SKM-1 treated with dmso at 0.1 percent for 144 hours (cell line): Measurements from ENCODE around the gene THSD4.

Experiments
- DNase-seq: peaks from one replicate; lab custom pipeline; 2025; ENCODE audit not compliant: unreplicated experiment; lab: John Stamatoyannopoulos, UW

Gene THSD4

DNA sequence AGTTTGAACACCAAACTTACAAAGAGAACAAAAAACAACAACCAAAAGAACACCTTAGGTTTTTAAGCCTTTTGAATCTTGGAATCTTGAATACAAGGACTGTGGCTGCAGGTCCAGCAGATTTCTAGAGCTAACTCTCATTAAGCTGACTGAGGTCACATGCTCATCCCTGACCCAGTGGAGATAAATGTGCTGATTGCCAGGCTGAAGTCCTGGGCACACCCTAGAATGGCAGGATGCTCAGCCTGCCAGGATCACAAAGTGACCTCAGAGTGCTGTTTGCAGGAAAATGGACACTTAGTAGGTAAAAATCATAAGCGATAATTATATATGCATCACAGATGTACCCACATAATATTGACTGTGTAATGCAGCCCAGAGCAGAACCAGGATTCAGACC, 449.7 kb downstream of the THSD4 start:
- DNase-seq = no peak

DNA sequence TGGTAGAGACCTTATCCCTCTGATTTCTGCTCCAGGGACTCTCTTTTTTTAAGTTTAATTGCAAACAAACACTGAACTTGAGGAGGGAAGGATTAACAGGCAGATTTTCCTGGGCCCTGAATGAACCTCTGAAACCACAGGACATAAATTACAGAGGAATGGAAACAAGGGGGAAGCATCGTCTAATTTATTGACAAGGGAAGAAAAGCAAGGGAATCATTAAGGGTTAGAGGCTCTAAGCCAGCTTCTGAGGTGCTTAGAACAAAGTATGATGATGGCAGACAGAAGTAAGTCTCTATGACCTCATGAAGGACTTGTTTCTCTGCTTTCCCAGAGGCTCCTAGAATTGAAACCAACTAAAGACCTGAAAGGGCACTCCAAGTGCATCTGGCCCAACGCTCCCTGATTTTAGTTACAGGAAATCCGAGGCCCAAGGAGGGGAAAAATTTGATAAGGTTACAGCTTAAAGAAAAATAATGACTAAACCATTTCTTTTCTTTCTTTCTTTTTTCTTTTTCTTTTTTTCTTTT, 450.4 kb downstream of the THSD4 start:
- DNase-seq = no peak

DNA sequence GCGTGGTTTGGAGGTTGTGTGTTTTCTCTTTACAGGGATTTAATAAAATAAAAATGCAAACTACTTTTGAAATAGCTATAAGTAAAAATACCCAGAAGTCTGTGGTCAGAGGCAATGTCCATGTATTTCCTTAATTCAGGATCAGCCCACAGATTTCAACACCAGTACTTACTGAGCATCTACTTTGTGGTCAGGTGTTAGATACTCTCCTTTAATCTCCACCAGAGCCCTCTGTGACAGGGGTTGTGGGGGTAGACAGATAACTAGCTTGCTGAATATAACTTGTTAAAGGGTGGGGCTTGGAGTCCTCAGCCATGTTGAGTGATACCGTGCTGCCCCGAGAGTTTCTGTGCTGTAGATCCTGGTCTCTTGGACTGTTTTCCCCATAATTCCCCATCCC, 451.0 kb downstream of the THSD4 start:
- DNase-seq = no peak

DNA sequence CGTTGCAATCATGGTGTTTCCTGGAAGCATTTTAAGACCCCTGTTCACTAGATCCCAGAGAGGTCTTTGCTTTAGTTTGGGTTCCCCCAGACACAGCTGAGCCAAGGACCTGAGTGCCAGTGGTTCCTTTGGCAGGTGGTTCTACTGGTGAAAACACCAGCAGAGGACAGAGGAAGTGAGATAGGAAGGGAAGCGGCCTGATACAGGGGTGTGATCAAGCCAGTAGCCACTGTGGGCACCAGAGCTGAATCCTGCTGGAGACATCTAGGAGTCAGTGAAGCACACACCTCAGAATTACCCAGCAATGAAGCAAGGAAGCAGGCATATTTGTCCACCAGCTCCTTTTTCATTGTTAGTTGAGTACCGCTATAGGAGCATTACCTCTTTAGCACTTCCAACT, 451.9 kb downstream of the THSD4 start:
- no peak for DNase-seq

DNA sequence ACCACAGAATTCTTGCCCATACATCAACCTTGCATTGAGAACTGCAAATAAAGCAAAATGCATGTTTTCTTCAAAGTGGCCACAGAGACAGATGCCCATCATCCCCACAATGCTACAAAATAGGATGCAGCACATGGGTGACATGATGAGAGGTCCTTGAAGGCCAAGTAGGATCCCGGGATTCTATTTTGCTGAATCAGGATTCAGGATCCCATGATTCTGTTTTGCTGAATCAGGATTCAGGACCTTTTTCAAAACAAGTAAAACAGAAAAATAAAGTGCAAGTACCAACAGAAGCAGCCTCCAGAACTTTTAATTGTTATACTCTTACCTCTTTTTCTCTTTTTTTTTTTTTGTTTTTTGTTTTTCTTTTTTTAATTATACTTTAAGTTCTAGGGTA, 453.0 kb downstream of the THSD4 start:
- DNase-seq = no peak

DNA sequence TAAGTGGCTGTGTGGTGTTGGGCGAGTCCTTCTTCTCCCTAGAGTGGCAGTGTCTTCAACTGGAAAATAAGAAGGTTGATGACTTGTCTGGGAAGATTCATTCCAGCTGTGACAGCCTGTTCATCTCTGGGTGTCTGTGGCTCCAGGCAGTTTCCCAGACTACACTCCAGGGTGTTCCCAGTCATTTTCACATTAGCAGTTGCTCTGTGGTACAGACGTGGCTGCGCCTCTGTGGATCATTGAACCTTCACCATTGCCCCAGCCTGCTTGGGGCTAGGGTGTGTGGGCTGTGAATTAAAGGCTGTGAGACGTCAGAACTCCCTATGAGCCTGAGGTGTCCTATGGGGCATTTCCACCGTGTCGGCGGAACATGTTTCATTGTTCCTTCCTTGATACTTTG, 455.5 kb downstream of the THSD4 start:
- no peak for DNase-seq

DNA sequence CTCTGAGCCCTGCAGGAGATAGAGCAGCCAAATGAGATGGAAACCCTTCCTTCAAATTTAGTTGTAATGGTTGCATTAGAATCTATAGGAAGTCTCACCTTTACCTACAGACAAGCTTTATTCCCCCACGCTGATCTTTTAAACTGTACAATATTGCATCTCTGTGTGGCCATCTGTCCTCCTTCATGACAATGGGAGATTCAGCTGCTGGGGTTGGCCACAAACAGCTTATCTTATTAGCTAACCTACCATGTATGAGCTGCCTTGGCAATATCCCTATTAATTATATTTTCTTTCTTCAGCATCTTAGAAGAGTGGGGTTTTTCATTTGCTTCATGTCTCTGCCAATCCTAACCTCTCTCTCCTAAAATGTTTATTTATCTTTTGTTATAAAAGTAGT, 456.4 kb downstream of the THSD4 start:
- DNase-seq = no peak

DNA sequence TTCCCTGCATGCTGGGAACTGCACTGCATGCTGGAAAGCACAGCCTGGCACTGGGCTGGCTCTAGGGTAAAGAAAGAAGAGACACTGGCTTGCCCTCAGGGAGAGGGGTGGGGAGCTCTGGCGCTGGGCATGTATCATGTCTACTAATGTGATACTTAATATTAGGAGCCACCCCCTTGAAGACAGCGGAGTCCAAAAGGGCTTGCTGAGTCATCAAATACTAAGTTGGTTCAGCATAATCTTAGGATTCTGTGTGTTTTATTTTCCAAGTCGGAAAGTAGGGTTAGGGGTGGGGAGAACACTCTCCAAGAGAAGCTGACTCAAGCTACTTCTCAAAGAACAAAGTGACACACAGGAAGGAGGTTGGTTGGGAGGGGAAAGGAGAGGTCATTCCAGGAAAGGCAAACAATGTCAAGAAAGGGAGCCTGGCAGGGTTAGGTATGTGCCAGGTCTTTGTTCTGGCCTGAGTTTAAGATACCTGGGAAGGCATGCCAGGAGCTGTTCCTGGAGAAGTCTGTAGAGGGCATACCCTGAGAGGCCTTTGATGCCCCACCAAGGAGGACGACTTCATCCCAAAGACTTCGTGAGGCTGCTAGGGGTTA, 457.3 kb downstream of the THSD4 start:
- DNase-seq = no peak

DNA sequence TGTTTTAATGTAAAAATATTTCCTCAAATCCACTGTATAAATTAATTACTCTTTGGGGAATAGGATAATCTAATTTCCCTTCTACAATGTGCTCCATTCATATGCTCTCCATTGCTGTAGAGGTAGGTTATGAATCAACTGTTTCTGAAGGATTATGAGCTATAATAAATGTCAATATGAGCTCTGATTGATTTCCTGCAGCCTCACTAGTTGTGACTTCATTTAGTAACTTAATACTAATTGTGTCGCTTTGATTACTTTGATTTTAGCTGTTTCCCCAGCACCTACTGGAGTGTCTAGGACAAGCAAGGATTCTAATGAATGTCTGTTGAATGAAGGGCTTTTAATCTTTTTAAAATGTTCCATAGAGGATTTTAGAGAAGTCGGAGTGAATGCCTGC, 458.3 kb downstream of the THSD4 start:
- DNase-seq = no peak

DNA sequence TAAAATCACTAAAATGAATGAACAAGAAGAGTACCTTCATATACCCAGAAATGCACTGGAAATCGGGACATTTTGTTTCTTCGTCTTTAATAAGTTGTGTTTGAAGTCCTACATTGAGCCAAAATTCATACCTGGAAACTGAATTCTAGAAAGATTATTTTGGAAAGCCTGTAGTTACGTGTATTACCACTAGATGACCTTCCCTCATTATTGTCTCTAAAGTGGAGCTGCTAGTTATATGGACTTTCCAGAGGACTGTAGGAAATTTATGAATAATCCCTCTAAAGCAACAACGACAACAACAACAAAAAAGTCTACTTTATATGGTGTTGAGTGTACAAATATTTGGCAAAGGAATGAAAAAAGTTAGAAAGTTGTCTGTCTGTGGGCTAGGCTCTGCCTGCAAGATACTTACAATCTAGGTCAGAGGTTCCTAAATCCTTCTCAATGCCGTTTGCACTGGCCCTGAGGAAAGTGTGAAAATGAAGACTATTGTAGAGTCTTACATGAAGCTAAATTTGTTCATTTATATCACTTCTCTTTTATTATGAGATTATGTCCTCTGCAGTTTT, 460.3 kb downstream of the THSD4 start:
- no peak for DNase-seq

DNA sequence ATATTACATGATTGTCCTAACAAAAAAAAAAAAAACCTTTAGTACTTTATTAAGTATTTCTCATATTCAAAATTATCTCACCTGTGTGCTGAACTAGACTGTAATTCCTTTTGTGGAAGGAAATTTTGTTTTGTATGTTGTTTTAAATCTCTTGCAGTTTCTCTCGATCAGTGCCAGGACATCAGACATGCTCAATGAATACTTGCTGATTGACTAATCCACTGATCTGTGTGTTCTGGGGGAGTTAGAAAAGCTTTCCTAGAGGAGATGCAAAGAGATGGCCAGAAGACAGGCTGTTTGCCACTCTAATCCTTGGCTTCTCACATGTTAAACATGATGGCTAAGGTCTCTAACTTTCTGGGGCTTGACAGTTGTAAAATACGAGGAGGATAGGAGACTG, 461.8 kb downstream of the THSD4 start:
- DNase-seq = no peak

DNA sequence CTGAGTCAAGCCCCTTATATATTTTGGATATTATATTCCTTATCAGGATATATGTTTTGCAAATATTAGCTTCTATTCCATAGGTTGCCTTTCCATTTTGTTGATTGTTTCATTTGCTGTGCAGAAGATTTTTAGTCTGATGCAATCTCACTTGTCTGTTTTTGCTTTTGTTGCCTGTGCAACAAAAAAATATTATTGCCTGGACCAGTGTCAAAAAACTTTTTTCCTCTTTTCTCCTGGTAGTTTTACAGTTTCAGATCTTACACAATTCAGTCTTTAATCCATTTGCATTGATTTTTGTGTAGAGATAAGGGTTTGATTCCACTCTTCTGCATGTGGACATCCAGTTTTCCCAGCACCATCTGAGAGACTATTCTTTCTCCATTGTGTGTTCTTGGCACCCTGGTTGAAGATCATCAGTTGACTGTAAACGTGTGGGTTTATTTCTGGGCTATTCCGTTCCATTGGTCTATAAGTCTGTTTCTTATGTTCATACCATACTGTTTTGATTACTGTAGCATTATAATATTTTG, 466.2 kb downstream of the THSD4 start:
- no peak for DNase-seq

DNA sequence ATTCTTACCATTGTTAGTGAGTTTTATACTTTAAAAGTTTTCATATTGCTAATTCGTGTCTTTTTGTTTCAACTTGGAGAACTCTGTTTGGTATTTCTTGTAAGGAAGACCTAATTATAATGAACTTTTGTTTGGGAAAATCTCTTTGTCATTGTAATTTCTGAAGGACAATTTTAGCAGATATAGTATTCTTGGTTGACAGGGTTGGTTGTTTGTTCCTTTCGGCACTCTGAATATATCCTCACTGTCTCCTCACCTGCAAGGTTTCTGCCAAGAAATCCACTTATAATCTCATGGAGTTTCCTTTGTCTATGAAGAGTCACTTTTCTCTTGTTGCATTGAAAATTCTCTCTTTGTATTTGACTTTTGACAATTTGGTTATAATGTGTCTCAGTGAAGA, 469.9 kb downstream of the THSD4 start:
- DNase-seq = no peak

DNA sequence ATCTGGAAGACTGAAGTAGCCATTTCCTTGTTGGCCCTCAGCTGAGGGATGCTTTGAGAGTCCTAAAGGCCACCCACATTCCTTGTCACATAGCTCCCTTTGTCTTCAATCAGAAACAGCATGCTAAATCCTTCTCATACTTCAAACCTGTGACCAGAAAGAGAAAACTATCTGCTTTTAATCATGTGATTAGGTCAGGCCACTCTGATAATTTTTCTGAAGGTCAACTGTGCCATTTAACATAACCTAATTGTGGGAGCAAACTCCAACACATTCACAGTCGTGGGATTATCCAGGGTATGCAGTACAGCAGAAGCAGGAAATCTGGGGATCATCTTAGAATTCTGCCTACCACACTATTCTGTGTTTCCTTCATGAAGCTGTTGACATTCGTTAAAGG, 471.2 kb downstream of the THSD4 start:
- DNase-seq = no peak

DNA sequence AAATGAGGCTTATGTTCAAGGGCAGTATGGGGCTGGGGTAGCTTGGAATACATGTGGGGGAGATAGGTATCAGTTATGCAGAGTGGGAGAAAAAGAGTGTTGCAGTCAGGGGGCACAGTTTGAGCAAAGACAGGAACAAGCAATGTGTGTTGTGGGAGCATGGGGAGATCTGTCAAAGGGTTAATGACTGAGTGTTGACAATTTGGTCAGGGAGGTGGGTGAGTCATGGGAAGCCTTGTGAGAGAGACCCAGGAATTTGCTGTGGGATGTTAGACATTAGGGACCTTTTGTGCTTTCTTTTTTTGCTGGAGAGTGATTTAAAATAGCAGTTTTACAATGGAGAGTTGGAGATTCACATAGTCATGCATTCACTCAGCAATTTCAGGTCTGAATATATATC, 473.5 kb downstream of the THSD4 start:
- DNase-seq = no peak

DNA sequence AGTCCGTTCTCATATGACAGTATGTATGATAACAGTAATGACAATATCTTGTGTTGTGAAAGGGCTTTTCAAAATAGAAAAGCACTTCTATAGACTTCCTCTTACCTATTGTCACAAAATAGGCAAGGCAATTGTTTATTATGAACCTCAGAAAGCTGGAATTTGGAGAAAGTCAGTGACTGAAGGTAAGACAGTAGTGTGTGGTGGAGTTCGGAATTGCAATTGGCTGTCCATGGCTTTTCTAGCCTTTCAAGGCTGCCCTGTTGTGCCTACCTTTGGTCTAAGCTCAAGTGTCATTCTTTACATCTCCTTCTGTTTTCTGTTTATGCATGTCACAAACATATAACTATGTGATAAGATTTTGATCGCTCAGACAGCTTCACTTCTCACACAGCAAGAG, 475.8 kb downstream of the THSD4 start:
- no peak for DNase-seq

DNA sequence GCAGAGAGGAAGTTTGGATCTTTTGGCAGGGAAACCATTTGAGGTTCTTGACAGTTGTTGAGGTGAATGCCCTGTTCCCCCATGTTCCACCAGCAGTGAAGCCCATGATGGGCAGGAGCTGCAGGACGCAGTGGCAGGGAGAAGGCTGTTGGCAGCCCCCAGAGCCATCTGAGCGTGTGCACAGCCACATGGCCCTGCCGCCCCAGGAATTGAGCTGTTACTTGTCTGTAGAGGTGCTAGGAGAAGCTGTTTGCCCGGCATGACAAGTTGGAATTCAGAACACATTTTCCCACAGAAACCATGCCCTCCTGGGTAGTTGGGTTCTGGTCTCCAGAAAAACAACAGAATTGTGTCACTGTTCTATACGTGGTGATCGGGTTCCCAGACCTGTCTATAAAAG, 476.9 kb downstream of the THSD4 start:
- no peak for DNase-seq

DNA sequence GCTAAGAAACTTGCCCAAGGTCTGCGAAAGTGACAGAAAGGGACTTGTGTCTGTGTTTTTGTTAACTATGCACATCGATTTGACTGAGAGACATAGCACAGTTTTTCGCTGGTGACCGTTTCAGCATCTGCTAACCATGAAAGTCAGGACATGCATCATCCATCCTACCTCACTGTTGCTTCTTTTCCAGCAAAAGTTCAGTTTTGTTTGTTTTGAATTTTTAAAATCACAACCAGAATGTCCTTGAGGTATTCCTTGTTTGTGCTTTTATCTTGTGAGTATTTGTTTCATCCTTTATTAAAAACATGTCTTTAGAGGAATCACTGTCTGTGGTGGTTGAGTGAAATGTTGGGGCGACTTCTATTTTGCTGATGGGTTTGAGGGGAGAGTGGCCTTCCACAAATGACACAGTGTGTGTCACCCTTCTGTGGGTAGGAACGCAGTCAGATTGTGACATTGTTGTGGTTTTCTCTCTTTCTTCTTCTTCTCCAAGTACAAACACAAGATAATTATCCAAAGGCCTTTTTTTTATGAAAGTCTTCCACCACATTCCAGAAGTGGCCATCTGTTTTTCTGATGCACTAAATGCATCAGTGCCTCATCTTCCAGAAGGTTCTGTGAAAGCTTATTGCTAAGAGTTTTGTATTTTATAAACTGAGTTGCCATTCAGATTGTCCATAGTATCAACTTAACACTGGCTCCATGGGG, 480.7 kb downstream of the THSD4 start:
- DNase-seq = no peak

DNA sequence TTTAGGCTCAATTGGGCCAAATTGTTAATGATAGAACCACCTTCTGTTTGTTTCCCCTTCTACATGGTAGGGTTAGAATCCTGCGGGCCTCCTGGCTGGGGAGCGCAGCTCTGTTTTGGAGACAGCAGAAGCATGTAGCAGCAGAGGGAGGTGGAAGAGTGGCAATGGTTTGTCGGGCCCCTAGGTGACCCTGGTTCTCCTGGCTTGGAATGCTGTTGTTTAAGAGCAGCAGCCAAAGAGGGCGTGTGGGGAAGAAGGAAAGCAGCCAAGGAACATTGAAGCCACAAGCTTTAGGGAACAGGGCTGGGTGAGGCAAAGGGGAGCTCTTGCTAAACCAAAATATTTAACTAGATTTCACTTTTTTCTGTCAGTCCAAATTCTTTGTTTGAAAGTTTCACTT, 481.4 kb downstream of the THSD4 start:
- DNase-seq = no peak

DNA sequence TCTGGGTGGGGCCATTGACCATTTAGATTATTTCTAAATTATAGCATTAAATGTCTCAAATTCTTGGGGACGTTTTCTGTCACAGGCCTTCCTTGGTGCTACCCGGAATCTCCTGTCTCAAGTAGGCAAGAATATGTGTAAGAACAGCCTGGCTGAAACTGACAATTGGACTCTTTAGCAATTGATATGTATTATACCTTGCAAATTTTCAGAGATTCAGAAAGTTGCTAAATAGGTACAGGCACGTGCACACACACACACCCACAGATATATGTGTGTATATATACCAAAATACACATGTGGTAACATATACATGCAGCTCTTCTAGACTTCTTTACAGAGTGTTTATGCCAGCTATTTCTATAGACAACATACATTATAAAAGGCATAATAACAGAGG, 481.9 kb downstream of the THSD4 start:
- no peak for DNase-seq

DNA sequence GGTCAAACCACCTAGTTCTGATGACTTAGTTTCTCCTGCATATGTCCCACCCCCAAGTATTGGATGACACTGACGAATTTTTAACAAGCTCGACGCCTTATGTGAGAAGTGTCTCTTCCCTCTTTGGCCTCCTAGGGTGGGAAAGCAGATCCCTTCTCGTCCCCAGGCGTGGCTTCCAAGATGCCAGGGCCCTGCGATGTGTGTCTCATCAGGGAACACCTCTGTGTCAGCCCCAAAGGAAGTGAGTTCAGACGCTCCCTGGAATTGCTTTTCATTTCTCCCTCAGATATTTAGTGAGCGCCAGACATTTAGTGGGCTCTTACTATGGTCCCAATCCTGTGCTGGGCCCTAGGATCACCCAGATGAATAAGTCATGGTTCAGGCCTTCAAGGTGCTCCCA, 482.4 kb downstream of the THSD4 start:
- DNase-seq = no peak

DNA sequence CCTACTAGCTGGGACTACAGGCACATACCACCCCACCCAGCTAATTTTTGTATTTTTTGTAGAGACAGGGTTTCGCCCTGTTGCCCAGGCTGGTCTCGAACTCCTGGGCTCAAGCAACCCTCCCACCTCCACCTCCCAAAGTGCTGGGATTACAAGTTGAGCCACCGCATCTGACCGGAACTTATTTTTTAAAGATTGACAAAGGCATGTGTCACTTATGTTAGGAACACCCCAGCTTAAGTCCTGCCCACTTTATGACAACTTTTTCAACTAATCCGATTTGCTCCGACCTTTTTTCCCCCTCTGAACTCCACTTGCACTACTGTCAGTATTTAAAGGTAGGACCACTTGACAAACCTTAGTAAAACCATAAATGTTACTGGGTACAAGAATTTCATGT, 483.5 kb downstream of the THSD4 start:
- no peak for DNase-seq
